ENCODE measurements around the gene CTNNA1. TPM values are rescaled to one million over a fixed set of nuclear protein-coding genes. Genes with fewer than 3 reads are reported as not detected.

The CTNNA1 gene
- total RNA-seq, 2 experiments from 2014 or later, result 58.1 to 69.7 TPM

GRCh38 chr5:138936225-138936967 lies 183.2 kb downstream of the CTNNA1 start:
- DNase-seq, result no peak
- no peak overlapping the region for H3K27ac Mint-ChIP-seq
- H3K4me1 Mint-ChIP-seq, result peaks cover 7% of the 10 kb centered on the region
- no peaks in the 10 kb centered on the region for H3K27me3 Mint-ChIP-seq
- H3K9me3 Mint-ChIP-seq, result no peaks in the 10 kb centered on the region
- H3K36me3 Mint-ChIP-seq, result peaks cover 10% of the 10 kb centered on the region
- H3K4me3 Mint-ChIP-seq, result no peak overlapping the region

GRCh38 chr5:138936968-138937345 lies 183.7 kb downstream of the CTNNA1 start:
- Mint-ChIP-seq H3K9me3 (no peaks in the 10 kb centered on the region), H3K4me1 (peaks cover 7% of the 10 kb centered on the region), H3K27me3 (no peaks in the 10 kb centered on the region), H3K27ac (no peak overlapping the region), H3K4me3 (no peak overlapping the region), H3K36me3 (peaks cover 10% of the 10 kb centered on the region)
- no peak for DNase-seq

GRCh38 chr5:138937392-138938387 lies 184.5 kb downstream of the CTNNA1 start:
- peaks cover 12% of the 10 kb centered on the region for H3K36me3 Mint-ChIP-seq
- H3K27me3 Mint-ChIP-seq, result no peaks in the 10 kb centered on the region
- no peak overlapping the region for H3K27ac Mint-ChIP-seq
- peaks cover 7% of the 10 kb centered on the region for H3K4me1 Mint-ChIP-seq
- DNase-seq, result no peak
- no peaks in the 10 kb centered on the region for H3K9me3 Mint-ChIP-seq
- no peak overlapping the region for H3K4me3 Mint-ChIP-seq

GRCh38 chr5:138938526-138938925 lies 185.3 kb downstream of the CTNNA1 start:
- Mint-ChIP-seq H3K4me3 (no peak overlapping the region), H3K4me1 (peaks cover 7% of the 10 kb centered on the region), H3K27me3 (no peaks in the 10 kb centered on the region), H3K36me3 (peaks cover 16% of the 10 kb centered on the region), H3K27ac (no peak overlapping the region), H3K9me3 (no peaks in the 10 kb centered on the region)
- no peak for DNase-seq

GRCh38 chr5:138942066-138942465 lies 188.8 kb downstream of the CTNNA1 start:
- no peaks in the 10 kb centered on the region for H3K27me3 Mint-ChIP-seq
- H3K4me3 Mint-ChIP-seq, result no peak overlapping the region
- DNase-seq, result no peak
- H3K4me1 Mint-ChIP-seq, result peaks cover 7% of the 10 kb centered on the region
- no peak overlapping the region for H3K27ac Mint-ChIP-seq
- no peaks in the 10 kb centered on the region for H3K9me3 Mint-ChIP-seq
- peaks cover 19% of the 10 kb centered on the region for H3K36me3 Mint-ChIP-seq

- peaks cover 7% of the 10 kb centered on the region for H3K4me1 Mint-ChIP-seq
- no peak overlapping the region for H3K4me3 Mint-ChIP-seq
- H3K9me3 Mint-ChIP-seq, result no peaks in the 10 kb centered on the region
- H3K36me3 Mint-ChIP-seq, result peaks cover 19% of the 10 kb centered on the region
- DNase-seq, result no peak
- no peaks in the 10 kb centered on the region for H3K27me3 Mint-ChIP-seq
- no peak overlapping the region for H3K27ac Mint-ChIP-seq
Observed at GRCh38 chr5:138942861-138943260, 189.6 kb downstream of the CTNNA1 start.

GRCh38 chr5:138943599-138944173 lies 190.5 kb downstream of the CTNNA1 start:
- no peaks in the 10 kb centered on the region for H3K9me3 Mint-ChIP-seq
- H3K27me3 Mint-ChIP-seq, result no peaks in the 10 kb centered on the region
- H3K36me3 Mint-ChIP-seq, result peaks cover 18% of the 10 kb centered on the region
- no peak for DNase-seq
- no peak overlapping the region for H3K4me3 Mint-ChIP-seq
- H3K4me1 Mint-ChIP-seq, result peaks cover 7% of the 10 kb centered on the region
- no peak overlapping the region for H3K27ac Mint-ChIP-seq

GRCh38 chr5:138944527-138945322 lies 191.5 kb downstream of the CTNNA1 start:
- H3K4me3 Mint-ChIP-seq, result no peak overlapping the region
- H3K27ac Mint-ChIP-seq, result no peak overlapping the region
- no peak for DNase-seq
- no peaks in the 10 kb centered on the region for H3K27me3 Mint-ChIP-seq
- no peaks in the 10 kb centered on the region for H3K9me3 Mint-ChIP-seq
- H3K4me1 Mint-ChIP-seq, result peaks cover 7% of the 10 kb centered on the region
- H3K36me3 Mint-ChIP-seq, result peaks cover 17% of the 10 kb centered on the region

GRCh38 chr5:138945421-138946240 lies 192.4 kb downstream of the CTNNA1 start:
- peaks cover 17% of the 10 kb centered on the region for H3K36me3 Mint-ChIP-seq
- H3K27ac Mint-ChIP-seq, result no peak overlapping the region
- no peak for DNase-seq
- H3K4me1 Mint-ChIP-seq, result peaks cover 6% of the 10 kb centered on the region
- H3K4me3 Mint-ChIP-seq, result no peak overlapping the region
- no peaks in the 10 kb centered on the region for H3K27me3 Mint-ChIP-seq
- H3K9me3 Mint-ChIP-seq, result no peaks in the 10 kb centered on the region

- DNase-seq, result no peak
- no peak overlapping the region for H3K27ac Mint-ChIP-seq
- H3K4me3 Mint-ChIP-seq, result no peak overlapping the region
- no peaks in the 10 kb centered on the region for H3K9me3 Mint-ChIP-seq
- H3K36me3 Mint-ChIP-seq, result peaks cover 13% of the 10 kb centered on the region
- no peaks in the 10 kb centered on the region for H3K4me1 Mint-ChIP-seq
- H3K27me3 Mint-ChIP-seq, result no peaks in the 10 kb centered on the region
Observed at GRCh38 chr5:138946241-138946623, 193.0 kb downstream of the CTNNA1 start.

GRCh38 chr5:138946831-138947560 lies 193.8 kb downstream of the CTNNA1 start:
- H3K36me3 Mint-ChIP-seq, result peaks cover 10% of the 10 kb centered on the region
- no peaks in the 10 kb centered on the region for H3K4me1 Mint-ChIP-seq
- no peaks in the 10 kb centered on the region for H3K9me3 Mint-ChIP-seq
- DNase-seq, result no peak
- no peak overlapping the region for H3K4me3 Mint-ChIP-seq
- H3K27me3 Mint-ChIP-seq, result no peaks in the 10 kb centered on the region
- no peak overlapping the region for H3K27ac Mint-ChIP-seq

- Mint-ChIP-seq H3K36me3 (peaks cover 6% of the 10 kb centered on the region), H3K27me3 (no peaks in the 10 kb centered on the region), H3K27ac (no peak overlapping the region), H3K4me3 (no peak overlapping the region), H3K4me1 (peaks cover 2% of the 10 kb centered on the region), H3K9me3 (no peaks in the 10 kb centered on the region)
- DNase-seq, result no peak
Observed at GRCh38 chr5:138947780-138948179, 194.6 kb downstream of the CTNNA1 start.

GRCh38 chr5:138948471-138949222 lies 195.4 kb downstream of the CTNNA1 start:
- Mint-ChIP-seq H3K4me1 (peaks cover 11% of the 10 kb centered on the region), H3K4me3 (no peak overlapping the region), H3K9me3 (no peaks in the 10 kb centered on the region), H3K27ac (no peak overlapping the region), H3K27me3 (no peaks in the 10 kb centered on the region), H3K36me3 (peaks cover 2% of the 10 kb centered on the region)
- DNase-seq, result no peak

All from activated naive CD8-positive, alpha-beta T cell treated with anti-CD3 and anti-CD28 coated beads for 36 hours (primary cell).